Inferior parietal cortex (tissue), 1 donor: ENCODE results near the gene ARPP21.
"Not testable (repeated sequence)": the region's sequence is repeated elsewhere in the genome, so short reads cannot be mapped to it uniquely, and the experiment has no call there.

Experiments used
- DNase-seq: peaks from one replicate; pipeline ENCODE4 v3.0.0-alpha.2; 2016; ENCODE audit errors: extremely low spot score

ARPP21 gene

DNA sequence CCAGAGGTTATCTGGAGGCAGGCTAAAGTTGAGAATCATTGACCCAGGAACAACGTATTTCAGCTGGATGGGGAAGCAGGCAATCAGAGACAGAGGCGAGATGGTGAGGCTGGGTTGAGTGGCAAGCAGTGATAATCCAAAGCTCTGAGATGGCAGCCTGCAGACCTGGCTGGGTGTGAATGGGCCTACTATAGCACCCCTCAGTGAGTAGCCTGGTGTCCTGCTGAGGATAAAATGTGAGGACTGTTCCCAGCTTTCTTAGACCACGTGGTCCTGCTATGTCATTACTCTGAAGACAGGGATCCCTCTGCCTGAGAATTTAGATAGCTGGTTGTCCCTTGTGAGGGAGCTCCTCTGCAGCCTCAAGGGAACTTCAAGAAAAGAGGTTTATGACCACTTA is 141.5 kb downstream of the ARPP21 start:
- DNase-seq, result no peak

DNA sequence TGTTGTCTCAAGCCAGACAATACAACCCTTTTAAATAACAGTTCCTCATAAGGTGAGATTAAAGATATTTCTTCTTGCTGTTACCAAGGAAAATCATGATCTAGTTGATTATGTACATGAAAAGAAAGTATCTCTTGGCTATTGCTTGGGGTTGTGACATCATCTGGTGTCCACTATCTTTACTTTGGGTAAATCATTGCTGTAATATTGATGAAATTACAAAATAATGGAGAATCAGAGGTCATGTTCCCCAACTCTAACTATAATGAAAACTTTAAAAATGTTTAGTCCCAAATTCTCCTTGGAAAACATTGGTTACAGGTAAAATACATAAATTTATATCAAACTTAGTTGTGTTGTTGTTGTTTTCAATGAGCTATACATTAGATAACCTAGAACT is 142.2 kb downstream of the ARPP21 start:
- DNase-seq, result no peak

DNA sequence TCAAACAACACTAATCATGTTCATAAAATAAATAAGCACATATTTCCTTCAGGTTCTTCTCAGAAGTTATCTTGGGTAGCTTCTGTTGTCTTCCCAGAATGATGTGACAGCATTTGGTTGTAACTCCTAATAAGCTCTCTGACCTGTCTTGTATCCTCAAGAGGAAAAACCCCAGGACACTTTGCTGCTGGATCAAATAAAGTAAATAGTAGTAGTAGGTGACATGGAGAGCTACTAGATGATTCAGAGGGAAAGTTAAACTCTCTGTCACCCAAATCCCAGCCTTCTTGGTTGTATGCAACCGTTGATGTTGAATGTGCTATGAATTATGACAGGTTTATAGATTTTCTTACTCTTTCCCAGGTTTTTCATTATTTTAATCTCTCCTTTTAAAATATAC is 143.0 kb downstream of the ARPP21 start:
- no peak for DNase-seq

DNA sequence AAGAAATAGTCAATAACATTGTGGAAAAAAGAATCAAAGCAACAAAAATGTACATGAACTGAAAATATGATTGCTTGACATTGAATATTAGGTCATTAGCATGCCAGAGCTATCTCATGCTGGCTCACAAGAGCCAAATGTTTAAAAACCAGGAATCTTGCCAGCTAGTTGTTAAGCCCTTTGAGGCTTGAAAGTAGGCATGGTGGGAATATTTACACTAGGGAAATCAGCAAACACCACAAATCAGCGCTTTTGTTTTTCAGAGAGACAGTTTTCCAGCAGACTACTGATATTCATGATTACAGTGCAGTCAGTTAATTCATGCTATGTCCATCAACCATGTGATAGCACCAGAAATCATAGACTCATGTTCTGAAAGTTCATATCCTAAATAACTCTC is 144.8 kb downstream of the ARPP21 start:
- DNase-seq, result no peak

DNA sequence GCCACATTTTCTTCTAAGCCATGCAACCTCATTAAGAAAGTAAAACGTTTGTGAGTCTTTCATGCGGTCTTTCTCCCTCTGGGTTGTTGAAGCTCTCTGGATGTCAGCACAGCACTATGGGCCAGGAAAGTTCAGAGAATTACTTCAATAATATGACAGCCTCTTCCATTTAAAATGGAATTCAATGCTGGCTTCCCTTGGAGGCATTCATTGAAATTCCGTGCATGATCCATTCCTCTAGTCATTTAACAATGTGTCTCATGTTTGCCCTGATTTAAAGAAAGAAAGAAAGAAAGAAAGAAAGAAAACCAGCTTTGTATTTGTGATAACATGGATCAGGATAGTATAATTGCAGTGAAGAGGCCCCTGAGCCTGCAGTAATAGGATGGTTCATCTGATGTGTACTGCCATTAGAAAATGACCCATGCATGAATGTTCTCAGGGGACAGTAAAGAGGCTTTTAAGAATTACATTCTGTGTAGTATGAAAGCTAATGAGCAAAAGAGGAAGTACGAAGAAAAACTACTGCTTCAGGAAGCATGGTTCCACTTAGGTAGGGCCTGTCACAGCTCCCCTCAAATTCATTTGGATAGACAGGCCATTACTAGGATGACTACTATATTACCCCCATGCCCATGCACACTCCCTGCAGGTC is 146.0 kb downstream of the ARPP21 start:
- no peak for DNase-seq

DNA sequence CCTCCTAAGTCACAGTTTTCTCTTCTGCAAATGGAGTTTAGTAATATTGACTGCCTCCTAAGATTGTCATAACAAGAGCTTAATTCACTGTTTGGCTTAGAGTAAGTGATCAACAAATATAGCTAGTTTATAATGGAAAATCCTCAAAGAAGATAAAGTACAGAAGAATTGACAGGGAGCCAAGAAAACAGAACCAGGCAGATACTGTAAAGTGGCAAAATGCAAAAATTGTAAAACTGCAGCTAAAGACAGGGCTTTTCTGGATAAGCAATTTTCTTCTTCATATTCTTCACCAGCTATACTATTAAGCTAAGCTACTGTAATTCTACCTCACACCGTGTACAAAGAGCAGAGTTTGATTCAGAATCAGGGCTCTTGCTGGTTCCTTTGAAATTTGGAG is 148.6 kb downstream of the ARPP21 start:
- no peak for DNase-seq

DNA sequence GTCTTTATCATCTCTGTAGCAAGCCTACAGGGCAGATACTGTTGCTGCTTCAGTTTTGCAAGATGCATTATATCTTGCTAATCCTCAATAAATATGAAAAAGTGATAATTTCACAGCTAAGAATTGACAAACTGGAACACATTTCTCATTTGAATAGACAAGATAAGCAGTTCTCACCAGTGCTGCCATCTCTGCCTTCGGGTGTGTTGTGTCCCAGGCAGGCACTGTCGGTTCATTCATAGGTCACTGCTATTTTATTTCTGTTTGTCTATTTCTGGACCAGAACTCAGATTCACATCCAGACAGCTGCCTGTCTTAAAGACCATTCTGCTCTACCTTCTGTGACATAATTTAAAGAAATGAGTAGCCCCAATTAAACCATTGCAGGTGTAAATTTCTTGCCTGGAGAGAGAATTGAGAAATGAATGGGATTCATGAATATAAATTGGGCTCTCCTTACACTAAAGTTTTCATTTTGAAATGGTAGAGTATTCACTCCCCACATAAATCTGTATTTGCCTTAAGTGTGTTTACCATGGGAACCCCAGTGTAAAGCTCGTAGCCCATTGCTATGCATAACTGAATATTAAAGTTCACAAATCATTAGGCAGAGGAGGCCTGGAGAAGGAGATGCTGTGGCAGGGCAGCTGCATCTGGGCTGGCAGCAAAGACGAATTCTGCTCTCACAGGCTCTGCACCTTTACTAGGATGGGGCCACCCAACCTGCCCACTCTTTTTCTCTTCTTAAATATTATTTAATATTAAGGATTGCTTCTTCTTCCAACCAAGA is 149.9 kb downstream of the ARPP21 start:
- DNase-seq, result peak; percentile 1

DNA sequence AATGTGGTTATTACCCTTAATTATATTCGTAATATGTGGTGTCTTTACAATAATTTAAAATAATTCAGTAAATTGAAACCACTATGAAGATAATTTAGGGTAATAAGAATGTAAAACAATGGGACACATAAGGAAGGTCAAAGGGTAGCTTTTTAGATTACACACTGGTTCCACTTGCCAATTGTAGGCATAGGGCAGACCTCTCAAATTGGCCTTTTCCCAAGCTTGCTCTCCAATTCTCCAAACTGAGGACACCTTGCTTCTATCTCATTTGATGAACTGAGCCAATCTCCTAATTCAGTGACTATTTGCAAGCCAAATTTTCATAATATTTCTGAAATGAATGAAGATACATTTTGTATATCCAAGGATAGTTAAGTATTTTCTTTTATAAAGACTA is 151.4 kb downstream of the ARPP21 start:
- DNase-seq, result no peak

DNA sequence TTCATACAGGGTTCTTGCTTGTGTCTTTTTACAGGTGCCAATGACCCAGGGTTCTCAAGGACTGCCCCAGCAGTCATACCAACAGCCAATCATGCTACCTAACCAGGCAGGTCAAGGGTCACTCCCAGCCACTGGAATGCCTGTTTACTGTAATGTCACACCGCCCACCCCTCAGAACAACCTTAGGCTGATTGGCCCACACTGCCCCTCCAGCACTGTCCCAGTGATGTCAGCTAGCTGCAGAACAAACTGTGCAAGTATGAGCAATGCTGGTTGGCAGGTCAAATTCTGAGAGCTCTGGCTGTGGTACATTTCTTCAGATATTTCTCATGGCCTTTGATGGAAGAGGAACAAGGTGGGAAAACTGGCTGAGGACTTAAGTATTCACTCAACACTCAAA is 154.3 kb downstream of the ARPP21 start:
- no peak for DNase-seq

DNA sequence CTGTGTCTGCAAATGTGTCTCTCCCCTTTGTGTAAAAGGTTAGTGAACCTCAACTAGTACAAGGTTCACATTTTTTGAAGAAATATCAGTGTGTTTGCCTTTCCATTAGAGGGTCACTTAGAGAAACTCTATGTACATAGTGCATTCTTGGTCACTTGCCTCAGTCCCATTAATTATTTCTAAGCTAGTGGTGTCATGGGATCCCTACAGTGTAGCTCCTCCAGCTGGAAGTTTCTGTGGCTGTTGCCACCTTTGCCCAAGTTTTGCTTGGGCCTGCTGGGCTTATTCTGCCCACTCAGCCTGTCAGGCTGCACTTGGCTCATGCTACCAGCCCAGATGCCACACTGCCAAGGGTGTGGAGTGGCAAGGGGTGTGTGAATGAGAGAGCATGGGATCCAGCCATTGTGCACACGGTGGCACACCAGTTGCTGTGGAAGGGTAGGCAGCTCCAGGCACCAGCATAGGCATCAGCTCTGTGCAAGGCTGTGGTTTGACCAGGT is 161.7 kb downstream of the ARPP21 start:
- no peak for DNase-seq

DNA sequence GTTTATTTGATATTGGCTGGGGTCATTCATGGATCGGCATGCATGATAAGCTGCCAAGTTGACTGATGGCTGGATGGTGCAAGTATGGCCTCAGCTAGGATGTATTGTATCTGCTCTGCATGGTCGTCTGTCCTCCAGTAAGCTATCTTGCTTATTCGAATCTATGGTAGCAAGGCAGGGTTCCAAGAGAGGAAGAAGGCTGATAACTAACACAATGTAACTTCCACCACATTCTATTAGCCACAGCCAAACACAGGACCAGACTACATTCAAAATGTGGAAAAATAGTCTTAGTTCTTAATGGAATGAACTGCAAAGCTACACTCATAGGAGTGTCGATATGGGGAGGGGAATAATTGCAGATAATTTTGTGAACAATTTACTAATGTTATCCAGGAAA is 175.2 kb downstream of the ARPP21 start:
- no peak for DNase-seq

DNA sequence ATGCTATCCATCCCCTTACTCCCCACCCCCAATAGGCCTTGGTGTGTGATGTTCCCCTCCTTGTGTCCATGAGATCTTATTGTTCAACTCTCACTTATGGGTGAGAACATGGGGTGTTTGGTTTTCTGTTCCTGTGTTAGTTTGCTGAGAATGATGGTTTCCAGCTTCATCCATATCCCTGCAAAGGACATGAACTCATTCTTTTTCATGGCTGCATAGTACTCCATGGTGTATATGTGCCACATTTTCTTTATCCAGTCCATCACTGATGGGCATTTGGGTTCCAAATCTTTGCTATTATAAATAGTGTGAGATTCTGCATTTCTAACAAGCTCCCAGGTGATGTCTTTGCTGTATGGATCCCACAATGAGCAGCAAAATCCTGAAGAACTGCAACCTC is 176.5 kb downstream of the ARPP21 start:
- not testable (repeated sequence) for DNase-seq

DNA sequence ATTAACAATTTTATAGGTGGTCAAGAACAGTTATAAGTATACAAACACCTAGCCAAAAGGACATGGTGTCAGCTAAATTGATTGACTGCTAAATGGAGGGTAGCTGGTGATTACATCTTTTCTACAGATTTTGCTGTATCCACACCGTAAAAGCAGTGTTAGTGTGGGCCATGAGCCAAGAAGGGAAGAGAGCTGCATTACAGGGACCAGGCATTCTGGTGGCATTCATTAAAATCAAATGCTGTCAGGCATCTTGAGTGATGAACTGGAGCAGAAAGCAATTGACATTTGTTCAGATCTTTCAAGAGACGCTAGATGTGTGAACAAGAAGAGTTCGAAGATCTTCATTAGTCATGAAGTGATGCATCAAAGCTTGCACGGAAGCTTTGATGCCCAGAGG is 177.9 kb downstream of the ARPP21 start:
- no peak for DNase-seq

DNA sequence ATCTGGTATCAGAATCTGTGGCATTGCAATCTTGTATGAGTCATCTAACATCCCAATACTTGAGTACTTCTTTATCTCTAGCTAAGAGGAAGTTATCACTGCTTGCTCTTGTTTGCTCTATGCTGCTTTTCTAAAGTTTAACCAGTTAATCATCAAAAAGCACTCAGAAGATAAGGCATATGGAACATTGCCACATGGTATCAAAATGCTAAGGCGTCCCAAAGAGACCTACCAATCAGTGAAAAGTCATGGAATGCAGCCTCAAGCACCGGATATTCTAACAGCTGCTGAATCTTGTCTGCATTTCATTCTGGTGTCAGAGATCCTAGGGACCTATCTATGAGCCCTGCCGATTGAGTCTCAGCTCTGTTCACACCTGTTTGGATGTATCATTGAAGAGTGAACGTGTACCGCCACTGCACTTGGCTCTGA is 192.8 kb downstream of the ARPP21 start:
- DNase-seq, result no peak
